ENCODE results near the gene AMOTL1.

Gene AMOTL1

DNA sequence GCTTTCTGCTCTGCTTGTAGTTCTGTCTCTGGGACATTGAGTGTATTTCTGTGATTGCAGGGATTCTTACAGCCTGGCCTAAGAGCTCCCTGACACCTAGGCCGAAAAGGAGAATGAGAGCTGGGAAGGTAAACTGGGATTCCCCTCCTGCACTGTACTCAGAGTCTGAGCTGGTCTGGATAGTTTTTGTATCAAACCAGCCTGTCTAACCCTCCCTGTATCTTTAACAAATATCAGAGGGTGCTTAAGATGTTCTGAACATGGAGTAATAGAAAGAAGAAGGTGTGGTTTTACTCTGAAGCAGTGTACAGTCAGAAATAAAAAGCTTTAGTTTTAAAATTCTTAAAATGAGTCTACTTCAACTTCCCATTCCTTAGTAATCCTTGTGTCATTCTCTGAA is 57.3 kb downstream of the AMOTL1 start:
- Histone ChIP-seq H3K4me1 (no peaks in the 10 kb centered on the region), H3K36me3 (peaks cover 100% of the 10 kb centered on the region)

DNA sequence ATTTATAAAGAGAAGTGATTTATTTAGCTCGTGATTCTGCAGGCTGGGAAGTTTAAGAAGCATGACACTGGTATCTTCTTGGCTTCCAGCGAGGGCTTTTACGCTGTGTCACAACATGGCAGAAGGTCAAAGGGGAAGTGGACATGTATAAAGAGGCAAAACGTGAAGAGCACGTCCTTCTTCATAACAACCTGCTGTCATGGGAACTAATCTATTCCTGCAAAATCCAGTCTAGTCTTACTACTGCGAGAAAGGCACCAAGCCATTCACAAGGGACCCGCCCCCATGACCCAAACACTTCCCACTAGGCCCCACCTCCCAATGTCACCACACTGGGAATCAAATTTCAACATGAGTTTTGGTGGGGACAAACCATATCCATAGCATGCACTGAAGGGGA is 58.3 kb downstream of the AMOTL1 start:
- TF ChIP-seq Cebpa-rat (IDR thresholded peaks at IDR 0.05), result no peak
- H4K20me1 ChIP-seq, result peaks cover 15% of the 10 kb centered on the region; the same call in 1 of the 2 replicates
- H3K4me3 ChIP-seq, result no peak overlapping the region
- no peak overlapping the region for H3K4me2 ChIP-seq
- H3K27ac ChIP-seq, result no peak overlapping the region
- H3K27me3 ChIP-seq, result no peaks in the 10 kb centered on the region
- H3K9ac ChIP-seq, result no peak overlapping the region
- H3K4me1 ChIP-seq, result no peaks in the 10 kb centered on the region
- H3K36me3 ChIP-seq, result peaks cover 100% of the 10 kb centered on the region
- H3K9me3 ChIP-seq, result 0 out of 2 replicates have a peak, but pooled peaks cover 3% of the 10 kb centered on the region

More for the DNA sequence above, 57.3 kb downstream of the AMOTL1 start:
- Histone ChIP-seq H3K27ac (no peak overlapping the region), H4K20me1 (peaks cover 15% of the 10 kb centered on the region; the same call in 1 of the 2 replicates), H3K27me3 (no peaks in the 10 kb centered on the region), H3K9me3 (0 out of 2 replicates have a peak, but pooled peaks cover 3% of the 10 kb centered on the region), H3K9ac (no peak overlapping the region), H3K4me2 (no peak overlapping the region), H3K4me3 (no peak overlapping the region)
- TF ChIP-seq Cebpa-rat (IDR thresholded peaks at IDR 0.05), result no peak

DNA sequence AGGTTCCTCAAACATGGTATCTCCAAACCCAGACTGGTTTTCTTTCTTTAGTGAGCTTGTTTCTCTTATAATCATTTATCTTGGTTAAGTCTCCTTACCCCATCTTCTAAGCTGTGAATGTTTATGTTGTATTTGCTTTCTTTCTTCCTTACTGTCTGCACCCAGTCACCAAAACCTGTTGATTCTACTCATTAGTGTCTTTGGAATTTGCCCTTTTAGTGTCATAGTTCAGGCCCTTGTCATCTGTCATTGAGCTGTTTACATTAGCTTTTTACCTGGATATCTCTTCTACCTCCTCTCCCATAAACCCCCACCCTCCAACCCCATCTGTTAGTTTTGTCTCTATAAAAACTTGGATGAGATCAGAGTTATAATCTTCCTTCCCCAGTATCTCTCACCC is 59.9 kb downstream of the AMOTL1 start:
- Histone ChIP-seq H3K27ac (no peak overlapping the region), H3K9ac (no peak overlapping the region), H3K9me3 (no peaks in the 10 kb centered on the region), H4K20me1 (peaks cover 15% of the 10 kb centered on the region; the same call in 1 of the 2 replicates), H3K36me3 (peaks cover 100% of the 10 kb centered on the region), H3K4me2 (no peak overlapping the region), H3K4me1 (no peaks in the 10 kb centered on the region), H3K27me3 (no peaks in the 10 kb centered on the region), H3K4me3 (no peak overlapping the region)
- TF ChIP-seq Cebpa-rat (IDR thresholded peaks at IDR 0.05), result no peak

DNA sequence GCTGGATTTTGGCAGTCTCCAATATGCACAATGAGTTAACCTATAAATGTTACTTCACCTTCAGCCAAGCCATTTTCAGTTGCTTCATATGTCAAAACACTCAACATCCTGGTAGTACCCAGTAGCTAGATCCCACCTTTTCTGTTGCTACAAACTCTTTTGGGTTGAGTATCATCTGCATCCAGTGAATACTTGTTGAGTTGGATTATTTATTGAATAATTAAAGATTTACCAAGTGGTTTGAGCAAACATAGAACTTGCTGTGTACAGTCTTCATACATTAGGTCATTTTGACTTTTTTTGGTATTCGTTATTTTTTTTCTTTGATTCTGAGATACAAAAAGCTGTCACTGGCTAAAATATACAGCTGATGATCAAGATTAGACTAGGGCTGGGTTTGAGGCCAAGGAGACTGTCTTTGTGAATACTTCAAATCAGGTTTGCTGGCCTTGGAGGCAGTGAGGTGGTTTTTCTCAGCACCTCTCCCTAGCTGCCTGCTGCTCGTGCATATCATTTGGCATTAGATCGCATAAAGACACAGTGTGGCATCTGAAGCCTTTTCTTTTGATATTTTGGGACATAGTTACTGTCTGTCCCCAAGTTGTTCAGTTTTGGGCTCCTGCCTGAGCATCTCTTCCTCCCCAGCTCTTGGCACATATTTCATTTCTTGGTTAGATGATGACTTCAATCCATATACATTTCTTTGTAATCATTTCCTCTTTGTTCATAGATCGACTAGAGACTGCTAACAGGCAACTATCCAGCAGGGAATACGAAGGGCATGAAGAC is 62.8 kb downstream of the AMOTL1 start:
- no peak overlapping the region for H3K4me2 ChIP-seq
- TF ChIP-seq Cebpa-rat (IDR thresholded peaks at IDR 0.05), result no peak
- H3K27ac ChIP-seq, result no peak overlapping the region
- H4K20me1 ChIP-seq, result peaks cover 22% of the 10 kb centered on the region; the same call in 1 of the 2 replicates
- H3K4me1 ChIP-seq, result no peaks in the 10 kb centered on the region
- no peak overlapping the region for H3K4me3 ChIP-seq
- H3K9me3 ChIP-seq, result no peaks in the 10 kb centered on the region
- H3K9ac ChIP-seq, result no peak overlapping the region
- H3K27me3 ChIP-seq, result no peaks in the 10 kb centered on the region
- peaks cover 100% of the 10 kb centered on the region for H3K36me3 ChIP-seq

DNA sequence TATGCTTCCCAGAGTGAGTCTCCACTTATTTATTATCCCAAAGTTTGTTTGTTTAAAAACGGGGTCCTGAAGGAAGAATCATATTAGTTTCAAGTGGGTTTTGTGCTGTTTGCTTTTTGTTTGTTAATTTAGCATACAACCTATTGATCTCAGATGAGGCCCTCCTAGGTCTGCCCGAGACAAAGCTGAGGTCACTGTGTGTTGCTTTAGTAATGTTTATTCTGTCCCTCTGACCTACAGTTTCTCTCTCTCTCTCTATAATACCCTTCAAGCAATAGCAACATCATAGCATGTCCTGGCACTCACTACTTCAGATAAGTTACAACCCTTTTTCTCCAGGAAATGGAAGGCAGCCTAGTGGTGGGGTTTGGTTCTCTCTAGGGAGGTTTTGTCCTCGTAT is 63.4 kb downstream of the AMOTL1 start:
- no peak overlapping the region for H3K9ac ChIP-seq
- TF ChIP-seq Cebpa-rat (IDR thresholded peaks at IDR 0.05), result no peak
- H3K4me1 ChIP-seq, result no peaks in the 10 kb centered on the region
- H3K9me3 ChIP-seq, result no peaks in the 10 kb centered on the region
- H4K20me1 ChIP-seq, result peaks cover 22% of the 10 kb centered on the region; the same call in 1 of the 2 replicates
- no peak overlapping the region for H3K4me2 ChIP-seq
- no peaks in the 10 kb centered on the region for H3K27me3 ChIP-seq
- H3K36me3 ChIP-seq, result peaks cover 99% of the 10 kb centered on the region
- H3K4me3 ChIP-seq, result no peak overlapping the region
- no peak overlapping the region for H3K27ac ChIP-seq

DNA sequence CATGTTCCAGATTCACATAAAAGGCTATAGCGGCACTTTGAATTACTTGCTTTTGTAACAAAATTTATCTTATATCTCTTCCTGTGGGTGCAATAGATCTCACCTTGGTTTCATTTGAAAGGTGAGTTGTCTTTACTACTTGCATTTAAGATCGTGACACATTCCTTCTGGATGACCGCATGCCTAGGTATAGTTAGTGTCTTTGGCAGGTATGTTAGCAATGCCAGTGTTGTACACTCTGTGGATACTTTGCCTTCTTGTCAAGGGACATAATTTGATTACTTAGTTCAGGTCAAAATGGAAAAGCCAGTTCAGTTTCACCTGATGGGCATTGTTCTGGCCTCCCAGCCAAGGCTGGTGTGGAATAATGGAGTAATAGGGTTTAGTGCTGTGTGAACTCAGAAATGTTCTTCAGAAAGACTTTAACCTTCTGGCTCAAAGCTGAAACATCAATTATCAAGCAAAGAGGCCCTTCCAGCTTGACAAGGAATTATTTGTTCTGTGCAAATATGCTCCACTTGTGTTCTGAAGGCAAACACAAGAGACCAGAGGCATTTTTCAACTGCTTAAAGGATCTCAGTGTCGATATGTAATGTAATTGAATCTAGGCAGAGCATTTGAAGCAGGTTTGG is 64.6 kb downstream of the AMOTL1 start:
- Histone ChIP-seq H3K36me3 (peaks cover 98% of the 10 kb centered on the region), H3K9ac (no peak overlapping the region), H3K27me3 (no peaks in the 10 kb centered on the region), H4K20me1 (peaks cover 23% of the 10 kb centered on the region; the same call in 1 of the 2 replicates), H3K4me1 (no peaks in the 10 kb centered on the region), H3K4me3 (no peak overlapping the region), H3K9me3 (no peaks in the 10 kb centered on the region), H3K27ac (no peak overlapping the region), H3K4me2 (no peak overlapping the region)
- no peak for TF ChIP-seq Cebpa-rat (IDR thresholded peaks at IDR 0.05)

DNA sequence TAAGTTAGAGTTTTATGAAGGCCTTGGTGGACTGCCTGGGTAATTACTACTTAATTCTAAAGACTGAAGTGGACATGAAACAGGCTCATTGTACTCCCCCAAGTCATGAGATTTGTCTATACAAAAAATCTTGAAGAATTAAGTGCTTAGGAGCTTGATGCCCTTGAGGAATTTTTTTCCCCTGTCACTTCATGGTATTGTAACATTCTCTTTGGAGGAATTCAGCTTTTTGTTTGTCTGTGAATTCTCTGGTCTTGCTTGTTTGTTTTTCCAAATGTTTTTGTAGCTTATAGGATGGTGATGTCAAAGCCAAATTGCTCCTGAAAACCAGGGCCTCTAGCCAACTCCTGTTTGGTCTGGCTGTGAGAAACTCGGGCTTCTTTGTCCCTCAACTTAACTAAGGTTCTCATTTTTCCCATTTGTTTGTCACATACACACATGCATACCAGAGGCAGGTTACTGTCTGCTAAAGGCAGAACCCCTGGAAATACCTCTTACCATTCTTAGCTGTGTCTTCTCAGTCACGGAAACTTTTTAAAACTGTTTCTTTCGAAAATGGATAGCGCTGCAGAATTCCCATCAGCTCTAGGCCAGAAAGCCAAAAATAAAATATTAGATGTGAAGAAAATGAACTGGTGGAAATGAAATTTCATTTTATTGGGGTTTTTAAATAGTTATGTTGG is 66.9 kb downstream of the AMOTL1 start:
- no peak overlapping the region for H3K4me2 ChIP-seq

DNA sequence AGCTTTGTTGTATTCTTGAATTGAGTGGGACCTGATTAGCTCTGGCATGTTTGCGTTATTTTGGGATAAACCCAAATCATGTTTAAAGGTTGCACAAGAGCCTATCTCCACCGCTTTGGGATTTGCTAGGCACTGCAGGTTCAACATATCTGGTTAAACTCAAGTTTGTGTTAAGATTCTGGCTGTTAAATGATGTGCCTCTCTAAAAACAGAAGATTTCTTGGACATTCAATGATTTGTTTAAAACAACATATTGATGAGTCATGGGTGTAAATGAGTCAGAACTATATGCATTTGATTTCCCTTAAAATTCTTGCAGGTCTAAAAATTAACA is 67.4 kb downstream of the AMOTL1 start:
- no peak for TF ChIP-seq Cebpa-rat (IDR thresholded peaks at IDR 0.05)
- no peak overlapping the region for H3K9ac ChIP-seq
- no peak overlapping the region for H3K4me3 ChIP-seq
- no peaks in the 10 kb centered on the region for H3K9me3 ChIP-seq
- no peaks in the 10 kb centered on the region for H3K27me3 ChIP-seq
- H3K4me2 ChIP-seq, result no peak overlapping the region
- peaks cover 26% of the 10 kb centered on the region; the same call in 1 of the 2 replicates for H4K20me1 ChIP-seq
- peaks cover 97% of the 10 kb centered on the region for H3K36me3 ChIP-seq
- no peaks in the 10 kb centered on the region for H3K4me1 ChIP-seq
- no peak overlapping the region for H3K27ac ChIP-seq

More for the DNA sequence above, 66.9 kb downstream of the AMOTL1 start:
- no peak for TF ChIP-seq Cebpa-rat (IDR thresholded peaks at IDR 0.05)
- no peaks in the 10 kb centered on the region for H3K9me3 ChIP-seq
- H3K27ac ChIP-seq, result no peak overlapping the region
- no peaks in the 10 kb centered on the region for H3K4me1 ChIP-seq
- peaks cover 98% of the 10 kb centered on the region for H3K36me3 ChIP-seq
- H3K9ac ChIP-seq, result no peak overlapping the region
- no peak overlapping the region for H3K4me3 ChIP-seq
- H4K20me1 ChIP-seq, result peaks cover 26% of the 10 kb centered on the region; the same call in 1 of the 2 replicates
- no peaks in the 10 kb centered on the region for H3K27me3 ChIP-seq

DNA sequence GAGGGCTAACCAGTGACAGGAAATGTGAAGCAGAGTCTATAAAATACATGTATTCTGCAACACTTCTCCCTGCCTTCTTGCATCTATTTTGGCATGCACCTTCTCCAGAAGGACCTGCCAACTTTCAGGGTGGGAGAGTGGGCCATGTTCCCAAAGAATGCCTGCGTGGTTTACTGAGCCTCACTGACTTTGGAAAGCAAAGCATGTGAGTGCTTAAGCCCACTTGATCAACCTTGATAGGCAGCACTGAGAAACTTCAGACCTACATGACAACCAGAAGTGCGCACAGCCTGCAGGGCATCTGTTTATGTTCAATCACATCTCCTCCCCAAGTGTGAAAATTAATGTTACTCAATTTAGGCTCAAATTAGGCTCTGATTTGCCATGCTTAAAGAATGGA is 69.2 kb downstream of the AMOTL1 start:
- H3K9ac ChIP-seq, result no peak overlapping the region
- peaks cover 26% of the 10 kb centered on the region; the same call in 1 of the 2 replicates for H4K20me1 ChIP-seq
- no peaks in the 10 kb centered on the region for H3K9me3 ChIP-seq
- no peak overlapping the region for H3K4me2 ChIP-seq
- H3K4me1 ChIP-seq, result no peaks in the 10 kb centered on the region
- no peak overlapping the region for H3K27ac ChIP-seq
- H3K4me3 ChIP-seq, result no peak overlapping the region
- peaks cover 92% of the 10 kb centered on the region for H3K36me3 ChIP-seq
- TF ChIP-seq Cebpa-rat (IDR thresholded peaks at IDR 0.05), result no peak
- no peaks in the 10 kb centered on the region for H3K27me3 ChIP-seq
